ENCODE measurements around the gene FGD2. TPM values are rescaled to one million over a fixed set of nuclear protein-coding genes. Genes with fewer than 3 reads are reported as not detected.
A peak's percentile ranks its signal among the peaks of the same experiment; 100 is the strongest.
"Not testable (repeated sequence)": the region's sequence is repeated elsewhere in the genome, so short reads cannot be mapped to it uniquely, and the experiment has no call there.

Gene FGD2
- total and polyA plus RNA-seq, 4 donors, result 20.4 to 76.7 (median 40.1) TPM

DNA sequence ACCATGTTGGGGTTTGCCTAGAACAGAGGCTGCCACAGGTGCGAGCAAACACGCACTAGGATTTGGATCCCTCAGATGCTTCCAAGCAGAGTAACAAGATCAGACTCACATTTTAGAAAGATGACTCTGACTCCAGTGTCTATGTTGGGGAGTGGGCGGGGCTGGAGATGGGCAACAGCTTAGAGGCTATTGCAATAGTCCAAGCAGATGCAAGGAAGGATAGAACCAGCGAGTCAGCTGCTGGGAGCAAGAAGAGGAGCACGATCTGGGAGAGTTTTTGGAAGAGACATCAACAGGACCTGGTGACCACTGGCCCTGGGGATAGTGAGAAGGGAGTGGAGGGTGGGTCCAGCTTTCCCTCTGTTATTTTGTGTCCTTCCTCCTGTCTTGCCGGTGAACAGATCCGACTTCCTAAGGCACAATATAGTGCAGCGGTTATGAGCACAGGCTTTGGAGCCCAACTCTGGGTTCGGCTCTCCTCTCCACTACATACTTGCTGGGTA, 52.7 kb downstream of the FGD2 start:
- no peak for ATAC-seq (ENCODE audit: insufficient read depth, low FRiP score)
- H3K9me3 ChIP-seq (ENCODE audit: control insufficient read depth in 4 of 4, insufficient read depth in 3 of 4, low read length in 3 of 4), result no peaks in the 10 kb centered on the region
- H3K36me3 ChIP-seq (ENCODE audit: control insufficient read depth in 4 of 4, insufficient read depth in 4 of 4, low read length in 4 of 4), result no peaks in the 10 kb centered on the region
- H3K27ac ChIP-seq (ENCODE audit: low read depth in 1 of 2, low read length in 1 of 2), result no peak overlapping the region
- H3K27me3 ChIP-seq (ENCODE audit: control insufficient read depth in 3 of 3, insufficient read depth in 3 of 3, low read length in 2 of 3), result no peaks in the 10 kb centered on the region
- no peak for TF ChIP-seq CTCF (IDR thresholded peaks at IDR 0.05; ENCODE audit: control extremely low read depth, extremely low read depth)
- DNase-seq, result no peak
- peaks cover 0 to 9% (median 3%) of the 10 kb centered on the region in 5 donors for H3K4me1 ChIP-seq (ENCODE audit: control insufficient read depth in 5 of 5, insufficient read depth in 5 of 5, low read length in 5 of 5)
- H3K9ac ChIP-seq (ENCODE audit: insufficient read depth in 1 of 2, low read length in 2 of 2), result no peak overlapping the region
- H3K4me3 ChIP-seq, result no peak overlapping the region
- 94 to 96% methylated on average over 9 of the region's 9 CpGs for WGBS, 2 donors

GRCh38 chr6:37058984-37059343, 53.5 kb downstream of the FGD2 start:
- not testable (repeated sequence) for H3K36me3 ChIP-seq (ENCODE audit: control insufficient read depth in 4 of 4, insufficient read depth in 4 of 4, low read length in 4 of 4); H3K27ac ChIP-seq (ENCODE audit: low read depth in 1 of 2, low read length in 1 of 2); H3K4me3 ChIP-seq; ATAC-seq (ENCODE audit: insufficient read depth, low FRiP score); H3K9ac ChIP-seq (ENCODE audit: insufficient read depth in 1 of 2, low read length in 2 of 2); H3K9me3 ChIP-seq (ENCODE audit: control insufficient read depth in 4 of 4, insufficient read depth in 3 of 4, low read length in 3 of 4); DNase-seq; H3K27me3 ChIP-seq (ENCODE audit: control insufficient read depth in 3 of 3, insufficient read depth in 3 of 3, low read length in 2 of 3); H3K4me1 ChIP-seq (ENCODE audit: control insufficient read depth in 5 of 5, insufficient read depth in 5 of 5, low read length in 5 of 5)
- WGBS, 2 donors, result 90 to 96% methylated on average over 5 of the region's 5 CpGs

DNA sequence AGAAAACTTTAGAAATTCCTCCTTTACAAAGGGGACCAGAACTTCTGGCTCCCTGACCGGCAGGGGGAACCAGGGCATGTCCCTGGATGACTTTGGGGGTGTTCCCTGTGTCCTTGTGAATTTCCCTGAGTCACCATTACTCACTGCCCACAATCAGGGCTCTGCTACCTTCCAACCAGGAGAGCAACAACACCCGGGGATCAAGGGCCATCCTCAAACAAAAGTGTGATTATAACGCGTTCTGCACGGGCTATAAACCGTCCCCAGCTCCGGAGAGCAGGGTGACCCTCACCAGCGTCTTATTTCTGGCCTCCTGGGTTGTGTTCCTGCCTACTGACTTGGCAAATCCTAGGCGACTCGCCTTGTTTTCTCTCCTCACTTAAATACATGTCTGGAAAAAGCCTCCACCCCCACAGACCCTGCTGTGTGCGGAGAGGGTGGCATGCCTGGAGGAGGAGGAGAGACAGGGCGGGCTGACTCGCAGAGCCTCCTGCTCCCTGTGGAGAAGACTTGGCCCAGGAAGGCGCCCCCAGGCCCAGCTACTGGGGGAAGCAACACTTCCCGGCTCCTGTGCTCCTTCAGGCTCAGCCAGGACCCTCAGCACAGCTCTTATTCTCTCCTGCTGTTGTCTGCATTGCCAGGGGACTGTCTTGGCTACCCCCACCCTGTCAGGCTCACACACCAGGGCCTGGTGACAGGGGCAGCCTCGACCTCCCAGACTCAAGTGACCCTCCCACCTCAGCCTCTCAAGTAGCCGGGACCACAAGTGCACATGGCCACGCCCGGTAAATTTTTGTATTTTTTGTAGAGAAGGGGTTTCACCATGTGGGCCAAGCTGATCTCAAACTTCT, 54.1 kb downstream of the FGD2 start:
- peak overlapping the region; percentile 54 to 63 for H3K27ac ChIP-seq (ENCODE audit: low read depth in 1 of 2, low read length in 1 of 2)
- TF ChIP-seq CTCF (IDR thresholded peaks at IDR 0.05; ENCODE audit: control extremely low read depth, extremely low read depth), result no peak
- peak; percentile 58 to 69 (median 63) for DNase-seq
- H3K4me3 ChIP-seq, result no peak overlapping the region
- H3K9me3 ChIP-seq (ENCODE audit: control insufficient read depth in 4 of 4, insufficient read depth in 3 of 4, low read length in 3 of 4), result no peaks in the 10 kb centered on the region
- no peak overlapping the region for H3K9ac ChIP-seq (ENCODE audit: insufficient read depth in 1 of 2, low read length in 2 of 2)
- peak; percentile 78 for ATAC-seq (ENCODE audit: insufficient read depth, low FRiP score)
- H3K27me3 ChIP-seq (ENCODE audit: control insufficient read depth in 3 of 3, insufficient read depth in 3 of 3, low read length in 2 of 3), result no peaks in the 10 kb centered on the region
- H3K4me1 ChIP-seq (ENCODE audit: control insufficient read depth in 5 of 5, insufficient read depth in 5 of 5, low read length in 5 of 5), result peaks cover 0 to 9% (median 3%) of the 10 kb centered on the region in 5 donors
- 55 to 76% methylated on average over 19 of the region's 19 CpGs for WGBS, 2 donors
- H3K36me3 ChIP-seq (ENCODE audit: control insufficient read depth in 4 of 4, insufficient read depth in 4 of 4, low read length in 4 of 4), result no peaks in the 10 kb centered on the region

DNA sequence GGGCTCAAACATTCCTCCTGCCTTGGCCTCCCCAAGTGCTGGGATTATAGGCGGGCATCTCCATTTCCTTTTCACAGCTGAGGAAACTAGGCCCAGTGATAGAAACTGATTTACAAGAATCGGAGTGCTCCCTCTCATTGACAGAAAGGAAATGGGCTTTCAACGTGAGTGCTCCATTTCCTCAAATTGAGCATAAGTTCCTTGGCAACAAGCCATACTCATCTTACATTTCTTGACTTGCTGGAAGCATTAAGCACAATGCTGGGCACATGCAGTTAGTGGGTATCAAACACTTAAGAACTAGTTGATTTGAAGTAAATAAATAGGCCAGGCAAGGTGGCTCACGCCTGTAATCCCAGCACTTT, 54.7 kb downstream of the FGD2 start:
- ATAC-seq (ENCODE audit: insufficient read depth, low FRiP score) (no peak), DNase-seq (peak in 1 of 3 donors; percentile 31)
- Histone ChIP-seq H3K4me3 (no peak overlapping the region), H3K27me3 (ENCODE audit: control insufficient read depth in 3 of 3, insufficient read depth in 3 of 3, low read length in 2 of 3) (no peaks in the 10 kb centered on the region), H3K4me1 (ENCODE audit: control insufficient read depth in 5 of 5, insufficient read depth in 5 of 5, low read length in 5 of 5) (peaks cover 0 to 9% (median 3%) of the 10 kb centered on the region in 5 donors), H3K27ac (ENCODE audit: low read depth in 1 of 2, low read length in 1 of 2) (peak overlapping the region; percentile 54 to 63), H3K36me3 (ENCODE audit: control insufficient read depth in 4 of 4, insufficient read depth in 4 of 4, low read length in 4 of 4) (no peaks in the 10 kb centered on the region), H3K9ac (ENCODE audit: insufficient read depth in 1 of 2, low read length in 2 of 2) (no peak overlapping the region), H3K9me3 (ENCODE audit: control insufficient read depth in 4 of 4, insufficient read depth in 3 of 4, low read length in 3 of 4) (no peaks in the 10 kb centered on the region)
- 44 to 58% methylated on average over 4 of the region's 4 CpGs for WGBS, 2 donors
- TF ChIP-seq CTCF (IDR thresholded peaks at IDR 0.05; ENCODE audit: control extremely low read depth, extremely low read depth), result no peak
